GM12873 (cell line): ENCODE results near the gene ARHGDIA.

ENCODE experiments used
- CTCF ChIP-seq: IDR thresholded peaks from 2 replicates; pipeline ENCODE4 v1.5.1; 2012; ENCODE audit warnings: low read depth, mild to moderate bottlenecking, moderate library complexity, low read length, control low read depth; ENCODE audit not compliant: insufficient read depth; ENCODE audit errors: missing control alignments

The ARHGDIA gene

GRCh38 chr17:81841866-81842265 is 29.3 kb downstream of the ARHGDIA start:
- TF ChIP-seq CTCF: no peak

GRCh38 chr17:81840826-81841778 is 30.0 kb downstream of the ARHGDIA start:
- no peak for TF ChIP-seq CTCF

GRCh38 chr17:81839301-81839700 is 31.8 kb downstream of the ARHGDIA start:
- no peak for TF ChIP-seq CTCF

DNA sequence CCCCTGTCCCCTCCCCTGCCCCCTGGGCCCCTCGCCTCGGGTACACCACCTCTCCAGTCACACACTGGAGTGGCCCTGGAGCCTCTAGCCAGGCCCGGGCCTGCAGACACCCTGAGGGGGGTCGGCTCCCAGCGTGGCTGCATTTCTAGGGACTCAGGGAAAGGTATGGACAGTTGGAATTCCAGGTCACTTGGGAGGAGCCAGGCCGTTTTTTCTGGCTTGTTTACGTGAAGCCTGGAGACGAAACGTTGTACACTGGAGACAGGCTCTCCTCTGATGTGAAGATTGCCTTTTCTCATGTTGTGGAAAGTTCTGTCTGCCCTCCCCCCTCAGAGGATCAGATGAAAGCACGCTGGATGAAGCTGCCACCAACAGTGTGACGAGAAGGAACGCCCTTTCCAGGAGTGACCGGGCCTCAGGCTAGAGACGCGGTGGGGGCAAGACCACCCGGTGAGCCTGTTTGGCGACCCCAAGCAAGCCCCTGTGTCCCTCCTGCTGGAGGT is 32.3 kb downstream of the ARHGDIA start:
- no peak for TF ChIP-seq CTCF

GRCh38 chr17:81837641-81838040 is 33.5 kb downstream of the ARHGDIA start:
- no peak for TF ChIP-seq CTCF

DNA sequence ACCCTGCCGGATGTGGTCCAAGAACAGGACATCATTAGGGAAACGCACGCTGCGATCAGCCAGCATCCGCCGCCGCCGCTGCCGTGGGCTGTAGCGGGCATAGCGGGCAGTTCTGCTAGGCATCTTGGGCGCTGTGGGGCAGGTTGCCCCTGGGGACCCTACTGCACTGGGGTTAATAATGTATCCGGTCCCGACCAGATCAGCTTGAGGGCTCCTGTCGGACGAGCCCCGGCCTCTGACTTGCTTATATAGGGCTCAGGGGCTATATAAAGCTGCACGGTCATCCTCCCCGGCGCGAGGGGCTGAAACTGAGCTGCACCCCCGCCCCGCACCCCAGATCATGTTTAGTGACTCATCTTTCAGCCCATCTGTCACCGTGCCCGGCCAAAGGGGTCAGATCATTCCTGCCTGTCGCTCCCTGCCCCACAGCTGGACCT is 36.3 kb downstream of the ARHGDIA start, which contains the start of gene PPP1R27:
Gene PPP1R27 (minus strand): TSS at position 220 of the 437 bp plus-strand sequence. CDS start 97 bp downstream, at position 123.
- TF ChIP-seq CTCF: no peak
